ENCODE data around the gene TRHDE.

GRCh38 chr12:72291175-72291574 is 19.0 kb downstream of the TRHDE start:
- TF ChIP-seq CTCF (IDR thresholded peaks at IDR 0.05; ENCODE audit: insufficient read depth, low read length) (no peak), POLR2AphosphoS5 (IDR thresholded peaks at IDR 0.05; ENCODE audit: low read depth) (no peak), GABPA (IDR thresholded peaks at IDR 0.05; ENCODE audit: low read depth) (no peak), REST (IDR thresholded peaks at IDR 0.05; ENCODE audit: insufficient replicate concordance, low read depth) (no peak), SPI1 (IDR thresholded peaks at IDR 0.05; ENCODE audit: borderline replicate concordance, low read depth) (no peak)

Measured in HL-60 (cell line).